IPS-NIHi11 (cell line): Measurements from ENCODE around the gene ZNF423.
"Not testable (repeated sequence)": the region's sequence is repeated elsewhere in the genome, so short reads cannot be mapped to it uniquely, and the experiment has no call there.

Source experiments
- DNase-seq: peaks from one replicate; pipeline ENCODE4 v3.0.0; 2012; ENCODE audit warnings: mixed read lengths, low spot score

The ZNF423 gene

GRCh38 chr16:49855822-49856671 is at the start of gene ZNF423:
TSS of gene ZNF423 (minus strand) at chr16:49856112. CDS start at chr16:49855774, 338 bp downstream.
- peak; percentile 52 for DNase-seq

- DNase-seq, result no peak
Observed at GRCh38 chr16:49904348-49905062, 48.6 kb upstream of the ZNF423 start.

DNA sequence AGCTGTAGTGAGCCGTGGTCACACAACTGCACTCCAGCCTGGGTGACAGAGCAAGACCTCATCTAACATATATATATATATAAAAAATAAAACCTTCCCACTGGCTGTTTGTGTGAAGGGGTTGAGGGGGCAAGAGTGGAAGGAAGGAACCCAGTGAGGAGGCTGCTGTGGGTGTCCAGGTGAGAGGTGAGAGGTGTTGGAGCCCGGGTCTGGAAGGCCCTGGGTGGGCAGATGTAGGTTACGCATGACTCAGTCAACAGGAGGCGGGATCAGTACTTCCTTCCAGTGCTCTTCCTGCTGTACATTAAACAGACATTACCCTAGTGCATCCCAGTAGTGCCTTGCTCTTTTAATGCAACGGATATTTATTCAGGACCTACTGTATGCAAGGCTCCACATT is 47.0 kb upstream of the ZNF423 start:
- no peak for DNase-seq

DNA sequence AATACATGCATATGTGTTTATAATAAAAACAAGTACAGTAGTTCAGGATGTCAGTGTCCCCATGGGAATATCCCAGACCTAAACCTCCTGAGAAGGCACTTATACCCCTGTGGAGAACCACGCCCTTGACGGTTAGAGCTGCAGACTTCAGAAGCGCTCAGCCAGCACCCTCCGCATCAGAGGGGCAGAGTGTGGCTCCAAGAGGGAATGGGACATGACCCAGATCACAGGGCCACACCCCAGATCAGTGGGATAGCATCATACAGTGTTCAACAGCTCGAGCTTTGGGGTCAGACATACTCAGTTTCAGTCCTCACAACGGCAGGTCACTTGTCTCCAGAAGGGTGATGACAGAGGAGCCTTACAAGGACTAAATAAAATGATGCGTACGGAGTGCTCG is 45.8 kb upstream of the ZNF423 start:
- DNase-seq, result no peak

- no peak for DNase-seq
Observed at GRCh38 chr16:49900875-49901274, 45.0 kb upstream of the ZNF423 start.

DNA sequence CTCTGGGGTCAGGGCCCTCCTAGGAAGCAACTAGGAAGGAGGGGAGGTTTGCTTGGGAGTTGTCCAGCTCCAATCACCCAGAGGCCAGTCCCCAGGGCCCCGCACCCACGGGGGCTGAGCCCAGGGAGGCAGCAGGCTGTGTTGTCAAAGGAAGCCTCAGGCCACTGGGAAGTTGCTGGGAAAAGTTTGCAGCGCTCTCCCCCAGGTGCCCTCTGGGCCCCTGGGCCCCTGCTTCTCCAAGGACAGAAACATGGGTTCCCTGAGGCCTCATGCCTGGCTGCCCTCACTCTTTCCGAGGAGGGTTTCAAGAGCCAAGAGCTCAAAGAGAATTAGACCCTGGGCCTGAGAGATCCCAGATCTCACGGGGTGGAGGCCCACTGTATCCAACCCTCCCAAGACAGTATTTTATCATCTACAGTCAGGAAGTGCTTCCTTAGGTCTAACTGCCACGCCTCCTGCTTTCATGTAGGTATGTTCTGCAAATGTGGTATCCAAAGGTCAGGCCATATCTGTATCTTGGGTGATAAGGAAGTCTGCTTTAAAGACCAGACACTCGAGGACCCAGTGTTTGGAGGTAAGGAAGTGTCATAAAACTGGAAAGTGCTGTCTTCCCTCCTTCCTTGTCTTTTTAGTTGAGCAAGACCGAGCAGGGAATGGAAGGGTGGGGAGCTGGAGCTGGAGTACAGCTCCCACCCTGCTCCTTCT is 44.2 kb upstream of the ZNF423 start:
- DNase-seq, result no peak

DNA sequence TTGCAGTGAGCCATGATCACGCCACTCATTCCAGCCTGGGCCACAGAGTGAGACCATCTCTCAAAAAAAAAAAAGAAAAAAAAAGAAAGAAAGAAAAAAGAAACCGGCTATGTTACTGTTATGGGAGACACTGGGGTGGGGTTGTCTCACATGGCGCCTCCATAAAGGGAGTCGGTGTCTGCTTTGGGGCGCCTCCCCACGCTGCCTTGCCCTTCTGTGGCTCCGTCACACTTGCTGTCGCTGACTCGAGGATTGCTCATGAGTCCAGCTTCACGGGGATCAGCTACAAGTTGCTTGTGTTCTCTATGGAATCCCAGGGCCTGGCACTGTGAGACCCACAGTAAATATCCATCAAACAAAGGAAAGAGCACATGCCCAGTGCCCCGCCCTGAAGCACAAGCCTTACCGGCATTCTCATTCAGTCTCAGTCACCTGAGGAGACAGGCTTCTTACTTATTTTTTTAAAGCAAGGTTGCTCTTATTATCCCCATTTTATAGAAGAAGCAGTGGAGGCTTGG is 40.6 kb upstream of the ZNF423 start:
- no peak for DNase-seq

DNA sequence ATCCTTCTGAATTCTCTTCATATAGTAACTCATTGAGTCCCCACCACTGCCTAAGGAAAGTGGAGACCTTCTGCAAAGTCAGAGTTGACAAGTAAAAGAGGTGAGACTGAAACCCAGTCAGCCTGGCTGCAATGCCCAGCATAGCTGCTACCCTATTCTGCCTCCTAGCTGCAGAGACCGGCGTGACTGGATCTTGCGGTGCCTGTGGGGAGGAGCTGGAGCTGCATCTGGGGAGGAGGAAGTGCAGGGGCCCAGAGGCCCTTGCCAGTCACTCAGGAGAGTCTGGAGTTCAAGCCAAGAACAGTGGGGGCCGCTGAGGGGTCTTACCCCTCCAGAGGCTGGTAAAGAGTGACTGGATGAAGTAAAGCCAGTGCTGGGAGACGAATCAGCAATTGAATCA is 35.0 kb upstream of the ZNF423 start:
- DNase-seq, result peak; percentile 79

- DNase-seq, result no peak
Observed at GRCh38 chr16:49889725-49890397, 33.9 kb upstream of the ZNF423 start.

DNA sequence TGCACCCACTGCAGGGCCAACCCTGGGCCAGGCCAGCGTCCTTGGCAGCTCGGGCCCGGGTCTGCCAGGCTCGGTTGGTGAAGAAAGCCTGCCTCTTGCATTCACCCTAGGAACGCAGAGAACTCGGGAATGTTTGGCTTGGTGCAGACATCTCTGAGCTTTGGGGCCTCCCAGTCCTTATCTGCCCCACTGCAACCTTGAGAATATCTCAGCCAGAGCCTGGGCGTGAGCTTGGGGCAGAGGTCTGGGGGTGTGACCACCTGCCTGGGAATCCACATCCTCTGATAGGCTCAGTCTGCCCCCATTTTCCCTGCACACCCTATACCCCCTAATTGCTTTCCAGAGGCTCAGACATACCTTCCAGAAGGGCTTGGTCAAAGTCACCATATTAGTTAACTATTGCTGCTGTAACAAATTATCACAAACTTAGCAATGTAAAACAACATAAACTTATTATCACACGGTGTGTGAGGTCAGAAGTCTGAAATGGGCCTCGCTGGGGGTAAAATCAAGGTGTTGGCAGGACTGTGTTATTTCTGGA is 30.7 kb upstream of the ZNF423 start:
- DNase-seq, result no peak

GRCh38 chr16:49884033-49885015 is 28.4 kb upstream of the ZNF423 start:
- no peak for DNase-seq

GRCh38 chr16:49883076-49884014 is 27.4 kb upstream of the ZNF423 start:
- DNase-seq, result no peak

DNA sequence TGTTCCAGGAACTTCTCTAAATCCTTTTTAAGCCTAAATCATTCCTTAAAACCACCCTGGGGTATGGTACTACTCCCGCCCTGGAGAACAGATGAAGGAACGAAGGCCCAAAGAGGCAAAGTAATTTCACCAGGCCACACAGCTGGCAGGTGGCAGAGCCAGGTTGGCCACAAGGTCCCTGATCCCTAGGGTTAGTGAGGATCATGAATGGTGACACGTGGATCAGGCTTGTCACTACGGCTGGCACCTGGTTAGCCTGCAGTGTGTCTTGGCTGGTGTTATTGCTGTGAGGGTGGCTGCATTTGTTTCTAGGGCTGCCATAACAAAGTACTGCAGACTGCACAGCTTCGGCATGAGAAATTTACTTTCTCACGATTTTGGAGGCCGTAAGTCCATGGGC is 26.0 kb upstream of the ZNF423 start:
- no peak for DNase-seq

GRCh38 chr16:49878540-49878939 is 22.6 kb upstream of the ZNF423 start:
- DNase-seq, result not testable (repeated sequence)

DNA sequence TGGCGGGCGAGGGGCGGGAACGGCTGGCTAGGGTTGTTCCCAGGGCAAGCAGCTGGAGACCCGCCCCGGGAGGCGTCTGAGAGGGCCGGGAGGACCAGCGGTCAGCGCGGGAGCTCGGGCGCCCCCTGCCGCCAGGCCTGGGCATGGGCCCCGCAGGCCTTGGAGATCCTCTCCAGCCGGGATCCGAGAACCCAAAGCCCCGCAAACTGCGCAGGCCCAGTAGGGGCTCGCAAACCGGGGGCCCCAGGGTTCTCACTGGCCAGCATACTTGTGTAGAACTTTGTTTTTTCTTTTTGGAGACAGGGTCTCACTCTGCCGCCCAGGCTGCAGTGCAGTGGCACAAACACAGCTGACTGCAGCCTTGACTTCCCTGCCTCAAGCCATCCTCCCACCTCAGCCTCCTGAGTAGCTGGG is 20.8 kb upstream of the ZNF423 start:
- DNase-seq, result peak; percentile 98

GRCh38 chr16:49875806-49876715 is 20.1 kb upstream of the ZNF423 start:
- peak; percentile 55 for DNase-seq

GRCh38 chr16:49874613-49875237 is 18.8 kb upstream of the ZNF423 start:
- no peak for DNase-seq

DNA sequence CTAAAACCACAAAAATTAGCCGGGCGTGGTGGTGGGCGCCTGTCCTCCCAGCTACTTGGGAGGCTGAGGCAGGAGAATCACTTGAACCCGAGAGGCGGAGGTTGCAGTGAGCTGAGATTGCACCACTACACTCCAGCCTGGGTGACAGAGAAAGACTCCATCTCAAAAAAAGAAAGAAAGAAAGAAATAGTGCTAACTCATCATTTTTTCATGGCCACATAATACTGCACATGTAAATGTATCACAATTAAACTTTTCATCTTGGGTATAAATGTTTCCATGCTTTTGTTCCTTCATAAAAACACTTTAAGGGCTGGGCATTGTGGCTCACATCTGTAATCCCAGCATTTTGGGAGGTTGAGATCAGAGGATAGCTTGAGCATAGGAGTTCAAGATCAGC is 15.9 kb upstream of the ZNF423 start:
- DNase-seq, result not testable (repeated sequence)
